ENCODE measurements around the gene GBGT1. TPM values are rescaled to one million over a fixed set of nuclear protein-coding genes. Genes with fewer than 3 reads are reported as not detected.
"Not testable (repeated sequence)": the region's sequence is repeated elsewhere in the genome, so short reads cannot be mapped to it uniquely, and the experiment has no call there.

Gene GBGT1
- 26.5 TPM for total RNA-seq

DNA sequence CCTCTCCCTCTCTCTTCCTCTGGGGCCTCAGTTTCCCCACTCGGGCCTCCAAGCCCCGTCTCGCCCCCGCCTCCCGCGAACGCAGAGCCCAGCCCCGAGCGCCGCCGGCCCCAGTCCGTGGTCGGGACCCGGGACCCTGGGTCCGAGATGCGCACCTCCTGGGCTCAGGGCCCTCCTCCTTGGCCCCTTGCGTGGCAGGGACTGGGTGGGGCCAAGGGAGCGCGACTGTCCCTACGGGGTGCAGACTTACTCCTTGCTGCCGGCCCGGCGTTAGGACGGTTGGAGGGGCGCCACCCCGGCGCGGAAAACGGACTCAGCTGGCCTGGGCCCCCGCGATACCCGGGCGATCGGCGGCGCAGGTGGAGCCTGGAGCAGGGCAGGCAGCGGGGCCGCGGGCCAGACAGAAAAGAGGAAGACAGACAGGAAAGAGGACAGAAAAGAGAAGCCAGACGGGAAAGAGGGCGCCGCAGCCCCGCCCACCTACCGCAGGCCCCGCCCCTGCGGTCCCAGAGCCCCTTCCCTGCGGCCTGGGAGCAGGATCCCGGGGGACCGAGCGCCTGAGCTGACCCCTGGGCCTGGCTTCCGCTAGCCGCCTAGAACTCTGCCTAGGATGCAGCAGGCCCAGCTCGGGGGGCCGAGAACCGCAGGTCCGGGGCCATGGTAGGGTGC, at the start of gene GBGT1:
TSS of gene GBGT1 (minus strand) at position 411 of the 669 bp plus-strand sequence. CDS start 1,502 bp downstream, outside the sequence.
- DNase-seq (ENCODE audit: low spot score) = peak; percentile 64

DNA sequence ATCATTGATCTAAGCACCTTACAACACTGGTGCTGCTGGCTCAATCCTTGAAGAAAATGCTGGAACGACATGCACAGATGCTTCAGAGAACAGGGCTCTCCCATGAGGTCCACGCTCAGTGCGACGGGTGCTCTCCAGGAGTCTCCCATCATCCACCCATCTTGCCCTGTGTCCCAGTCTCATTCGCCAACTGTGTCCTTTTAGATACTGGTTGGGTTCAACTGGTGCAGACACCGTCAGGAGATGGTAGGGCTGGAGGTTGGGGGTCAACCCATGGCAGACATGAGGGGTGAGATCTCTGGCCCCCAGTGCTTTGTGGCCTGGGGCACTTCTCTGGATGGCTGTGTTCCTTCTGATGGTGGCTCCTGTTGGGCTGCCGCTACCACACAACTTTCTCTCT, 46.9 kb upstream of the GBGT1 start:
- DNase-seq (ENCODE audit: low spot score) = no peak

DNA sequence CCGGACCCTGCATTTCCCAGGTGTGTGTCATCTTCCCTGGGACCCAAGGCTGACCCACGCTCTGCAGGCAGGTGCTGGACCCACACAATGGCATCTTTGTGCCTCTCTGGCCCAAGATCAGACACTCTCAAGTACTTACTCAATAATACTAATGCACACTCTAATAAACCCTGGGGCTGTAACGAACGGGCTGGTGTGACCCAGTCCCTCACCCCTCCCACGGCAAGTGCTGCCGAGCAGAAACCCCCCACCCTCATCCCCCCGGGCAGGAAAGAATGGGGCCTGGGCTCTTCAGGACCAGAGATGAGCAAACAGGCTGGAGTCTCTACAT, 46.5 kb upstream of the GBGT1 start:
- DNase-seq (ENCODE audit: low spot score) = no peak

DNA sequence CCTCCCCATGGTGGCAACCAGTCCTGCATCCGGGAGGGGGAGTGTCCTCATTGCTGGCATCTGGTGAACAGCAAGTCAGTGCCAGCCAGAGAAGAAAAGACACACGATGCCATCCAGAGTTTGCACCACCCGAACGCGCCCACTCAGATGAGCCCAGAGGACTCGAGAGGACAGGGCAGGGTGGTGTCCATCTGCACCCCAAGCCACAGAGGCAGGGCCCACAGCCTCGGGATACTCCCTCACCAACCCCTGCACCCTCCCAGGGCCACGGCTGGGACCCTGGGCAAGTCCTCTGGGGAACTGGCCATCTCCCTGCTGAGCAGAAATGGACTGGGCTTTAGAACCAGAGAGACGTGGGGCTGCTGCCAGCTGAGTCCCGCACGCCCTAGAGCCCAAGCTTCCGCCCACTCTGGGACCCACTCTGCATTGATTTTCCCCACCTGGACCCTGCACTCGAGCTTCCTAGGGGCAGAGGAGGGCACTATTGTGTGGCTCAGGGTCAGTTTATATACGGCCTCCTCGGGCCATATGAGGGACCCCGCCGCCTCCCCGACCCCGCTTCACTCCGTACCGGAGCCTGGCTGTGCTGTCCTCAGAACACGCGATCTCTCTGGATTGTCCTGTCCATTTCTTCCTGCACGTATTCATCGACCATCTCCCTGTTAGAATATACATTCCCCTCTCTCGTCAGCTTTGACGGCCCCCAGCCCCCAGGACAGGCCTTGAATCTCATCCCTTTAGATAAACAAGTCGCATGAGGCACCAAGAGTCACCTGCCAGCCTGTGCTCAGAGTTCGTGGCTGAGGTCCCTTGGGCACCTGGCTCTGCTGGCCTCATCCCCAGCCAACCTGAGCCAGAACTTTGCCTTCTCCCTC, 45.9 kb upstream of the GBGT1 start:
- DNase-seq (ENCODE audit: low spot score) = not testable (repeated sequence)

DNA sequence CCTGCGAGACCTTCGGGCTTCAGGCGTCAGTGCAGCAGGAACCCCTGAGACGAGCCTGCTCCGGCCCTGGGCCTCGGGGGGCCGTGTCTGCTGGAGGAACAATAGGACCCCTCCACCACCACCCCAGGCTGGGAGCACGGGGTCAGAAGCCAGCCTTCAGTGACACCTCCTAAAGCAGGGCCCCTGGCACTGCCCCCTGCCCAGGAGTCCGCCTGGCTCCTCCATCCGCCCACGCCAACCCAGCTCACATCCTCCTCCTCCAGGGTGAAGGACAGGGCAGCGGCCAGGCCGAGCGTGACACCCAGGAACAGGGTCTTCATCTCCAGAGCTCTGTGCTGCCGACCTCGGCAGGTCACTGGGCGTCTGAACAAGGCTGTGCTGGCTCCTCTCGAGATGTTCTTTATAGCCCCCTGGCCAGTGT, 45.2 kb upstream of the GBGT1 start, which contains the start of gene OBP2B:
TSS of gene OBP2B (minus strand) at position 371 of the 421 bp plus-strand sequence. CDS start at position 320, 51 bp downstream.
- not testable (repeated sequence) for DNase-seq (ENCODE audit: low spot score)

DNA sequence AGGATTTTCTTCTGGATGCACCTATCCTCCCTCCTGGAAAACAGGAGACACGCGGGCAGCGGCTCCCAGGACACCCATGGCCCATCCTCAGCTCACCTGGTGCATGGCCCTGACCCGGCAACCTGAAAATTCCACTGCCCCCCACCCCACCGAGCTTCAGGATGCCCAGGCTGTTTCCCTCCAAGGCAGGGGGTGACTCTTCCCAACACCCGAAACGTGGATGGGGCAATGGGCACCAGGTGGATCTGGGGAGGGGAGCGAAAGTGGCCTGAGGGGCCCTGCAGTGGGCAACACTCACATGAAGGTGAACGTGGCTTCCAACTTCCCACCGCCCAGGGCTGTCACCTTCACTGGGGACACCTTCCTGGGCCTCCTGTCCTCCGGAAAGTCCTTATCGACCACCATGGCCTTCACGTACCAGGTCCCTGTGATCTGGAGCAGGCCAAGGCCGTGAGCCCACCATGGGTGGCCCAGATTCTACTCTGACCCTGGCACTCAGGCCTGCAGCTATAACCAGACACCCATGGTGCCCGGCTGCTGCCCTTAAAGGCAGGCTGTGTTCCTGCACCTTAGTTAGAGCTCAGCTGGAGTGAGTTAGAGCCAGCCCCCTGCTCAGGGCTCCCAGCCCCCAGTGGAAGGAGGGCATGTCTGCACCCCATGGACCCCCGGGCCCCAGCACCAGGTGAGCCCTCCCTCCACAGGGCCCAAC, 44.6 kb upstream of the GBGT1 start:
- DNase-seq (ENCODE audit: low spot score) = not testable (repeated sequence)

DNA sequence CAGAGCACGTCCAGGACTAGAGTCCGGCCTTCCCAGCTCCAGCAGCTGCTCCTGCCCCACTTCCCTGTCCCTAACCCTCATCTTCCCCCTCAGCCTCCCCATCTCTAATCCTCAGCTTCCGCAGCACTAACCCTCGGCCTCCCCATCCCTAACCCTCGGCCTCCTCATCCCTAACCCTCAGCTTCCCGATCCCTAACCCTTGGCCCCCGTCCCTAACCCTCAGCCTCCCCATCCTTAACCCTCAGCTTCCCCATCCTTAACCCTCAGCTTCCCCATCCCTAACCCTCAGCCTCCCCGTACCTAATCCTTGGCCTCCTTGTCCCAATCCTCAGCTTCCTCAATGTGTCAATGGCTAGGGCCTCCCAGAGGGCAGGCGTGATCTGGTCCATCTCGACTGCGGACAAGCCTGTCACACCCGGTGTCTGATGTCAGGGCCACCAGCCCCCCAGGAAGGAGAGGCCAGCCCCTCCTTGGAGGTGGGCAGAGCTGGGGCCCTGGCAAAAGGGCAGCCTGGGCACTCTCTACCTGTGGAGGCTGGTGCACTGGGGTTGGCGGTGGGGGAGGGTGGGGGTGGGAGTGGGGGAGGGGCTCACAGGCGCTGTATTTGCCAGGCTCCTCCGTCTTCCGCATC, 43.9 kb upstream of the GBGT1 start:
- DNase-seq (ENCODE audit: low spot score) = no peak

DNA sequence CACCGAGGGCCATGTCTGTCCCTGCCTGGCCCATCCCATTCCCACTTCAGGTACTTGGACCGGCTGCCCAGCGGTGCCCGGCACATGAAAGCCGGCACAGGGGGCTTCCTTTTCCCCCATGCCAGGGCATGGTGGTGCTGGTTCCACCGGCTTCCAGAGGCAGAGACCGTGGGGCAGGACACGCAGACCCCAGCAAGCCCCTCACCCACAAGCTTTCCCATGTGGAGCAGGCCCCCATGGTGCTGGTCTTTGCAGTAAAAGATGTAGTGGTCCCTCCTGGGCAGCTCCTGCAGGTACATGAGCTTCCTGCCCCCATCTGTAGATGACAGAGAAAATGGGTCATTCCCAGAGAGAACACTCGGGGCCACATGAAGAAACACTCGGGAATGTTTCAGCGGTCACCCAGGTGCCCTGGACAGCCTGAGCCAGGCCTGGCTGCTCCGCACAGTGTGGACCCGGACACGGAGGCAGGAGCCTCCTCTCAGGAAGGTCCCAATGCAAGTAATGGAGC, 43.4 kb upstream of the GBGT1 start:
- no peak for DNase-seq (ENCODE audit: low spot score)

DNA sequence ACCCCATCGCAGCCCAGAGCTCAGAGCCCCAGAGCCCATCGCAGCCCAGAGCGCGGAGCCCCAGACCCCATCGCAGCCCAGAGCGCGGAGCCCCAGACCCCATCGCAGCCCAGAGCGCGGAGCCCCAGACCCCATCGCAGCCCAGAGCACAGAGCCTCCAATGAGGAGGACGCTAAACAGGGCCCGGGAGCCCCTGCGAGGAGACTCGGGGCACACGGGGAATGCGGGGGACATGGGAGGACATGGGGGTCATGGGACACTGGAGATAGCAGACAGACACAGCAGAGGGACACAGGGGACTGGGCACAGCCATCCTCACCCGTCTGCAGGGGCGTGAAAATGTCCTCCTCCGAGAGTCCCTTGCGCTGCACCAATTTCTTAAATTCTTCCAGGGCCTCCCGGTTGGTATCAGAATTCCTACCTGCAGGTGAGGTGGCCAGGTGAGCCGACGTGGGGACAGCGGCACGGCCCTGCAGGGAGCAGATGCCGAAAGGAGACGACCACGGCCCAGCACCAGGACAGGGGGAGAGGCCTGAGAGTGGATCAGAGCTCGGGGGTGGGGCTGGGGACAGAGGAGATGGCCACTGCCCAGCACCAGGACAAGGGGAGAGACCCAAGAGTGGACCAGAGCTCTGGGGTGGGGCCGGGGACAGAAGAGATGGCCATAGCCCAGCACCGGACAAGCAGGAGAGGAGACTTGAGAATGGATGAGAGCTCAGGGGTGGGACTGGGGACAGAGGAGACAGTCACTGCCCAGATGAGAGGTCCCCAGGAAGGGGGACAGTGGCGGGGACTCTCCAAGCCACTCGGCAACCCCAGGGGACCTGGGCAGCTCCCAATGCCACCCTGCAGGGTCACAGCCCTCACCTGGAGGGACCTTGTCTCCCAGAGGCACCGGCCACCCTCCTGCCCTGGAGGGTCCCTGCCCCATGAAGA, 42.5 kb upstream of the GBGT1 start:
- DNase-seq (ENCODE audit: low spot score) = no peak

DNA sequence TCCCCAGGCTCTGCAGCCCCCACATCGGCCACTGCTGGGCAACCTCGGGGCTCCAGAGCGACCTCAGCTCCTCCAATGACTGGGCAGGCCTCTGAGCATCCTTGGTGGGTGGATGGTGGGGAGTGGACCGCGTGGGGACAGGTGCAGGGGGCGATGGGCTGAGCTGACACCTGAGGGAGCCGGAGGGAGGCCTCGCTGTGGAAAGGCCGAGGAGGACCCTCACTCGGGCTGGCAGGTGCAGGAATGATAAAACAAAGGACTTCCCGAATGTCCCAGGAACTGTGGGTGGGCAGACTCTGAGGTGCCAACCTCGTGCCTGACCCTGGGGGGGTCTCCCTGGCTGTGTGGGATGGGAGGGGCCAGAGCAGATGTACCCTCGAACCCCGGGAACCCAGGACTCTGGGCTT, 41.8 kb upstream of the GBGT1 start:
- DNase-seq (ENCODE audit: low spot score) = not testable (repeated sequence)

DNA sequence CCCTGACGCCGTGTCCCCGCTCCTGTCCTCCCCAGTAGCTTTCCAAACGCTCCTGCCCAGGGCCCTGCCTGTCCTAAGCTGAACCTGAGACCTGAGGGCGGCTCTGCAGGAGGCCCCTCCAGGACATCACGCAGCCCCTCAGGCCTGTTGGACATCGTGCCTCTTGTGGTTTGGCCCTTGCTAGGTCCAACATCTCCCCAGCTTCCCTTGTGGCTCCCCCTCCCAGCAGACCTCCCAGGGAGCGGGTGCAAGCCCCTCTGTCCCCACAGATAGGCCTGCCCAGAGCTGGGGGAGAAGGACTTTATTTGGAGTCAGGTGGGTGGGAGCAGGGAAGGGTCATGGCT, 41.3 kb upstream of the GBGT1 start:
- DNase-seq (ENCODE audit: low spot score) = no peak

DNA sequence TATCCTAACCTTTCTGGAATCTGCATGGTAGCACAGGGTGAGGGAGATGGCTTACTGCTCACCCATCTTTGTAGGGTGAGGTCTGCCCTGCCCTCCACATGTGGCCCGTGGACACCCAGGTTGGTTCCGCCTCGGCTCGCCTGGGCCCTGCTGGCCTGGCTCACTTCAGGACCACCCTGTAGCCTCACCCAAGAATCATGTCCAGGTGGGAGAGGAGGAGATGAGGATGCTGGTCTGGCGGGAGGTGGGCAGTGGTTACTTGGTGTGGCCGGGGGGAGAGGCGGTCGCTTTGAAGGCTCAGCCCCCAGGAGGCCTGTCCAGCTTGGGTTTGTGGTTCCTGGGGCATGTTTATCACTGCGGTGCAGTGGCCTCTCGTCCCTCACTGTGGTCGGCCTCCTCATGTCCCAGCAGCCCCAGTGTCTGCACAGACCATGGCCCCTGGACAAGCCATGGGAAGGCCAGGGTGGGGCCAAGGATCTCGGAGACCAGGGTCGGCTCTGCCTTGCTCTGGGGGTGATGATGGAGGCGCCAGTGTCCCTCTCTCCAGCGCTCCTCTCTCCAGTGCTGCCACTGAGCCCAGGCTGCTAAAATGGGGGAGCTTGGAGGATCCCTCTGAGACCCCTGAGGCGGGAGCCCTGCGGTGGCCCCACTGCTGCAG, 40.8 kb upstream of the GBGT1 start:
- no peak for DNase-seq (ENCODE audit: low spot score)

DNA sequence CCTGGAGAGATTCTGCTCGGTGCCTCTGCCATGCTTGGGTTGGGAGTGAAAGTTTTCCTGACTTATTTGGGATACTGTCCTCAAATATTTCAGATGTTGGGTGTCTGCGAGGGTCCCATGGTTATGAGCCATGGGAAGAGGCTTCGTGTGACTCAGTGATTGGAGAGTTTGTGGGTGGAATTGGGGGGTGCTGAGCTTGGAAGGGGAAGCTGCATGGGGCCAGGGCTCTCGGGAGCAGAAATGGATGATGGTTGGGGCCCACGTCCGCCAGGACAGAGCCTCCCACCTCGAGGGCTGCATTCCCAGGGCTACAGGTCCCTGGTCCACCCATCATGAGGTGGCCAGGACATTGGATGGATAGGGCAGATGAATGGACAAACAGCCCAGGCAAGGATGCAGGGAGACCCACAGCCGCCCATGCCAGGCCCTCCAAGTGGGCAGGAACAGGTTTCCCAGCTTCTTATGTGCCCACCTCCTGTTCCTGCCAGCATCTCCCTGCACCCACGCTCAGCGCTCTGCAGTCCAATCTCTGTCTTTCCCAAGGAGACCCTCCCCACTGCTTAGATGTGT, 39.9 kb upstream of the GBGT1 start:
- DNase-seq (ENCODE audit: low spot score) = no peak

DNA sequence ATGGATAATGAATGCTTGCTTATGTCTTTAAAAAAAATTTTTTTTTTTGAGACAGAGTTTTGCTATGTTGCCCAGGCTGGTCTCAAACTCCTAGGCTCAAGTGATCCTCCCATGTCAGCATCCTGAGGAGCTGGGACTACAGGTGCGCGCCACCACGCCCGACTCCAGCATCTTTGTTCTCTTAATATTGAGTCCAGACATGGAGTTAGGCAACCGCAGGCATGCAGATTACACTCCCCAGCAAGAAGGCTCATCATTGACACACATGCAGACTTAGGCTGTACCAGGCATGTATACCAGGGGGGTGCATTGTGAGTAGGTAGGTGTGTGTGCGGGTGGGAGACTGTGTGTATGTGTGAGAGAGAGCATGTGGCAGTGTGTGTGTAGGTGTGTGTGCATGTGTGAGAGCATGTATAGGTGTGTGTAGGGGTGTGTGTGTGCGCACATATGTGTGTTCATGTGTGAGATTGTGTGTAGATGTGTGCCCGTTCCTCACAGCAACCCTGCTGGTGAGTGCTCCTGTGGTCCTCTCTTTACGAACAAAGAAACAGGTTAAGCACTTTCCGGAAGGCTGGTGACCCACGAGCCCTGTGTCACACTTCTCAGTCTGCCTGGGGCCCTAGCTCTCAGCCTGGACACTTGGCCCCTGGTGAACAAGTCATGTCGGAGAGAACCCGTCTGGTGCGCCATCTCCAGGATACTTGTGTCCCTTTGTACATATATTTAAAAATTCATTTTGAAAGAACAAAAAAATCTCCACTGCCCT, 39.2 kb upstream of the GBGT1 start:
- no peak for DNase-seq (ENCODE audit: low spot score)

DNA sequence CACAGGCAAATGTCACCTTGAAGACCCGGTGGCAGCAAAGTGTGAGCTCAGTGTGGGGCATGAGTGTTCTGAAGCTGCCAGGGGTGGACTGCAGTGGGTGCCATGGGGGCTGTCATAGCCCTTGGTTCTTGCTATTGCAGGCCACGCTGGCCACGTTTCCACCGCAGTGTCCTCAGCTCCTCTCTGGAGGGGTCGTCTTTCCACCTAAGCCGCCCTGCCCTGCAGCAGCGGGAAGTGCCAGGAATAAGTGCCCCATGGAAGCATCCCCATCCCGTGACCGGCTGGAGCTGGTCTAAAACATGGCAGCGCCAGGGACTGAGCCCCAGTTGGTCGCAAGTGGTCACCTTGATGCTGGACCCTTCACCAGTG, 38.4 kb upstream of the GBGT1 start:
- DNase-seq (ENCODE audit: low spot score) = no peak

DNA sequence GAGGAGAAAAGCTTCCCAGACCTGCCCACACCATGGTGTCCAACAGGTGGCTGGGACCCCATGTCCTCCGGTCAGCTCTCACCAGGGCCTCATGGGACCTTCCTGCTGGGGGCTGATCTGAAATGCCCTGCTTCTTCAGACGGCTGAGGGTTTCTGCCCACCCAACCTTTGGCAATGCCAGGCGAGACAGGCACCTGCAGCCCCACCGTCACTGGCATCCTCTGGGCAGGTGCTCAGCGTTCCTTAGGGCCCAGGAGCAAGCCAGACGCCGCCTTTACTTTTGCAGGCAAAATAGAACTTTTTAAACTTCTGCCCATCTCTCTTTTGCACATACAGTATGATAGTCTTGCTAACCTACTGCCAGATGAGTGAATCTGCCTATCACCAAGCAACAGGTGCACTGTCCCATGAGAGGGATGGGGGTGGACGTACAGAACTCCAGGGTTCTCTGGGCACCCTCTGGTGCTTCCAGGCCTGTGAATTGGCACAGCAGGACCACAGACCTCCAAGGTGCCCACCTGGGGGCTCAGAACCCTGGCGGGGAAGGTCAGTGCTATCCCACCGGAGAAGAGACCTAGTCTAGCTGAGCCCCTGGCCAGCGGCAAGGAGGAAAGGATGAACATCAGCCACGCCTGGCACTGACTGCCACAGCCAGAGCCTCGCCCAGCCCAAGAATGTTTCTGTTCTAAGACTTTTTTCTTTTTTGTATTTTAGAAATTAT, 37.9 kb upstream of the GBGT1 start:
- DNase-seq (ENCODE audit: low spot score) = no peak

DNA sequence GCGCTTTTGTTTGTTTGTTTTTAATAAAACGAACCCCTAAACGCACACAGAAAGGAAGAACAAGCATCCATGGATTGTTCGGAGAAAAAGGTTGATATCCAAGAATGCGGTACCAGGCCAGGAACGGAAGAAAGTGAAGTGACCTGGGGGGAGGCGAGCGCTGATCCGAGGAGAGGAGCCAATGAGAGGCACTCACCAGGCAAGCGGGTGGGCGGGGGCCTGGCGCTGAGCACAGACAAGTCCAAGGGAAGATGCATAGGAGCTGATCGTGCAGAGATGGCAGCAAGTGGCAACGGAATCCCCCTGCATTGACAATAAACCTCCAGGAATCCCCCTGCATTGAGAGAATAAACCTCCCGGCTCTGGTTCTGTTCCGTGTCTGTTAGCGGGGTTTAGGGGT, 36.9 kb upstream of the GBGT1 start:
- no peak for DNase-seq (ENCODE audit: low spot score)

DNA sequence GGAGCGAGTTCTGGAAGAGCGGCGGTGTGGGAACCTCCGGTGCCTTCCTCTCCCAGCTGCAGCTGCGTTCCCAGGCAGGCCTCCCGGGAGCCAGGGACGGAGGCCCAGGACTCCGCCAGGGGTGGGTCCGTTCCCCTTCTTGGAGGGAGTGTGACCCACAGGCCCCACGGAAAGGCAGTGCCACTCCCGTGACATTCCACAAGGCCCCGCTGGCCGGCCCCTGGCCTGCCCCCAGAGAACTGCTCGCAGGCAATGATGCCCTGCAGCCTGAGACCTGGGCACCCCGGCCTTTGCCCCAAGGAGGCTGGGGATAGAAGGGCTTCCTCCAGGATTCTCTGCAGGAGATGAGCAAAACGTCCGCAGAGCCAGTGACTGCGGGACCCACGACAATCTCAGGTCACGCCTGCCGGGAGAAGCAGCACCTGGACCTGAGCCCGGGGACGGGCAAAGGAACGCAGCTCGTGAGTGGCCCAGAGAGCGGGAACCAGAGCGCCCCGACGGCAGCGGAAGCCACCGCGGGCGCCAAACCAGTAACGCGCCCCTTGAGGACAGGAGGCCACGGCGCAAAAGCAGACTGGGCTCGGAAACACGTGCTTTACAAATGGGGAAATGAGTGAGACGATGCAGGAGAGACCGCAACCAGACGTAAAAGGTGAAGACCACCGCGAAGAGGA, 36.1 kb upstream of the GBGT1 start:
- peak; percentile 26 for DNase-seq (ENCODE audit: low spot score)
